Mesothelial cell of epicardium (in vitro differentiated cells): ENCODE measurements around the gene CDH13. TPM values are rescaled to one million over a fixed set of nuclear protein-coding genes. Genes with fewer than 3 reads are reported as not detected.

Source experiments
- DNase-seq, 2 experiments: peaks; one replicate each; pipeline ENCODE4 v3.0.0; 2021; ENCODE audit warnings: low spot score in 2 of 2; ENCODE audit not compliant: unreplicated experiment in 2 of 2
- H3K27ac Mint-ChIP-seq: 2 replicates; pipeline ENCODE4 v1.8.0; 2021; ENCODE audit warnings: mixed read lengths
- H3K27me3 Mint-ChIP-seq: 2 replicates; pipeline ENCODE4 v1.8.0; 2021; ENCODE audit warnings: low read depth, mixed read lengths
- H3K36me3 Mint-ChIP-seq: 2 replicates; pipeline ENCODE4 v1.8.0; 2021; ENCODE audit warnings: mixed read lengths
- H3K4me1 Mint-ChIP-seq: 2 replicates; pipeline ENCODE4 v1.8.0; 2021; ENCODE audit warnings: mixed read lengths
- H3K4me3 Mint-ChIP-seq: 2 replicates; pipeline ENCODE4 v1.8.0; 2021; ENCODE audit warnings: mild to moderate bottlenecking, moderate library complexity, mixed read lengths
- H3K9me3 Mint-ChIP-seq: 2 replicates; pipeline ENCODE4 v1.8.0; 2021; ENCODE audit warnings: mixed read lengths
- CTCF ChIP-seq: fragments of 200-600 bp; sonication (generic); IDR thresholded peaks from one replicate; pipeline ENCODE4 v1.5.0; 2021; ENCODE audit warnings: antibody characterized with exemption; ENCODE audit not compliant: unreplicated experiment
- total RNA-seq: library from RNA; stranded (reverse); gene quantifications from 3 replicates; pipeline ENCODE4 v1.2.1, GENCODE V29; 2021

CDH13 gene
- total RNA-seq, 1 donor from 2014 or later = 0.80 TPM

- no peak overlapping the region for H3K4me3 Mint-ChIP-seq
- no peak for DNase-seq
- no peak for TF ChIP-seq CTCF
- no peaks in the 10 kb centered on the region for H3K9me3 Mint-ChIP-seq
- H3K36me3 Mint-ChIP-seq = no peaks in the 10 kb centered on the region
- H3K27ac Mint-ChIP-seq = no peak overlapping the region
- peaks cover 13% of the 10 kb centered on the region for H3K27me3 Mint-ChIP-seq
- H3K4me1 Mint-ChIP-seq = no peaks in the 10 kb centered on the region
Measured at GRCh38 chr16:83330251-83330650, 703.5 kb downstream of the CDH13 start.

- TF ChIP-seq CTCF = no peak
- Mint-ChIP-seq H3K27me3 (peaks cover 2% of the 10 kb centered on the region), H3K4me3 (no peak overlapping the region), H3K36me3 (no peaks in the 10 kb centered on the region), H3K4me1 (no peaks in the 10 kb centered on the region), H3K27ac (no peak overlapping the region), H3K9me3 (no peaks in the 10 kb centered on the region)
- DNase-seq = no peak
Measured at GRCh38 chr16:83335076-83335475, 708.3 kb downstream of the CDH13 start.

- no peak overlapping the region for H3K27ac Mint-ChIP-seq
- no peaks in the 10 kb centered on the region for H3K36me3 Mint-ChIP-seq
- H3K9me3 Mint-ChIP-seq = no peaks in the 10 kb centered on the region
- TF ChIP-seq CTCF = no peak
- H3K27me3 Mint-ChIP-seq = peaks cover 2% of the 10 kb centered on the region
- no peak for DNase-seq
- H3K4me1 Mint-ChIP-seq = no peaks in the 10 kb centered on the region
- no peak overlapping the region for H3K4me3 Mint-ChIP-seq
Measured at GRCh38 chr16:83336603-83337002, 709.8 kb downstream of the CDH13 start.

GRCh38 chr16:83338138-83338537 lies 711.4 kb downstream of the CDH13 start:
- H3K27me3 Mint-ChIP-seq = peaks cover 2% of the 10 kb centered on the region

GRCh38 chr16:83338941-83339340 lies 712.2 kb downstream of the CDH13 start:
- Mint-ChIP-seq H3K27me3 (peaks cover 2% of the 10 kb centered on the region), H3K27ac (no peak overlapping the region), H3K9me3 (no peaks in the 10 kb centered on the region), H3K36me3 (no peaks in the 10 kb centered on the region), H3K4me1 (no peaks in the 10 kb centered on the region), H3K4me3 (no peak overlapping the region)
- no peak for DNase-seq
- TF ChIP-seq CTCF = no peak

More at GRCh38 chr16:83338138-83338537, 711.4 kb downstream of the CDH13 start:
- Mint-ChIP-seq H3K4me3 (no peak overlapping the region), H3K27ac (no peak overlapping the region), H3K9me3 (no peaks in the 10 kb centered on the region), H3K4me1 (no peaks in the 10 kb centered on the region), H3K36me3 (no peaks in the 10 kb centered on the region)
- TF ChIP-seq CTCF = no peak
- no peak for DNase-seq

GRCh38 chr16:83343935-83344366 lies 717.2 kb downstream of the CDH13 start:
- Mint-ChIP-seq H3K9me3 (no peaks in the 10 kb centered on the region), H3K4me1 (no peaks in the 10 kb centered on the region), H3K27me3 (peaks cover 9% of the 10 kb centered on the region), H3K36me3 (no peaks in the 10 kb centered on the region), H3K27ac (no peak overlapping the region), H3K4me3 (no peak overlapping the region)
- DNase-seq = no peak
- TF ChIP-seq CTCF = no peak
